PC-3 (cell line): Measurements from ENCODE around the gene ITCH.

Experiments used
- CTCF ChIP-seq: fragments of 300-600 bp; sonication (generic); conservative IDR thresholded peaks from 2 replicates; pipeline ENCODE4 v1.5.1; 2017; ENCODE audit warnings: antibody characterized with exemption, low read depth, mild to moderate bottlenecking, low read length
- EZH2phosphoT487 ChIP-seq: fragments of 300-600 bp; sonication (generic); IDR thresholded peaks from 2 replicates; pipeline ENCODE4 v1.6.1; 2018; ENCODE audit warnings: mild to moderate bottlenecking, antibody characterized with exemption, low read length, borderline replicate concordance

GRCh38 chr20:34524426-34524825, 161.4 kb downstream of the ITCH start:
- TF ChIP-seq CTCF: no peak
- no peak for TF ChIP-seq EZH2phosphoT487
